Measurements from ENCODE around the gene CXCL12. TPM values are rescaled to one million over a fixed set of nuclear protein-coding genes. Genes with fewer than 3 reads are reported as not detected.

Gene CXCL12
- total RNA-seq, 1 donor from 2014 or later, result 74.3 TPM

- DNase-seq (ENCODE audit: low spot score), result no peak
These were observed 50.2 kb downstream of the CXCL12 start for GRCh38 chr10:44334621-44335184.

GRCh38 chr10:44334091-44334490 lies 50.8 kb downstream of the CXCL12 start:
- DNase-seq (ENCODE audit: low spot score), result no peak

- DNase-seq (ENCODE audit: low spot score), result no peak
These were observed 51.4 kb downstream of the CXCL12 start for GRCh38 chr10:44333511-44333910.

- DNase-seq (ENCODE audit: low spot score), result no peak
These were observed 52.4 kb downstream of the CXCL12 start for GRCh38 chr10:44332465-44332864.

- DNase-seq (ENCODE audit: low spot score), result no peak
These were observed 54.5 kb downstream of the CXCL12 start for GRCh38 chr10:44330431-44330830.

- DNase-seq (ENCODE audit: low spot score), result no peak
These were observed 57.4 kb downstream of the CXCL12 start for GRCh38 chr10:44327461-44327860.
